ENCODE measurements around the gene CDC42SE2.
"Not testable (repeated sequence)": the region's sequence is repeated elsewhere in the genome, so short reads cannot be mapped to it uniquely, and the experiment has no call there.

The CDC42SE2 gene

GRCh38 chr5:131357739-131358561, 94.1 kb downstream of the CDC42SE2 start:
- in situ Hi-C loops (cut with HindIII; ENCODE audit: low sequenced_read_pairs) = no loop called here

- in situ Hi-C loops (cut with HindIII; ENCODE audit: low sequenced_read_pairs) = no loop called here
Measured at GRCh38 chr5:131361677-131362315, 97.9 kb downstream of the CDC42SE2 start.

- in situ Hi-C loops (cut with HindIII; ENCODE audit: low sequenced_read_pairs) = no loop called here
Measured at GRCh38 chr5:131363811-131364506, 100.1 kb downstream of the CDC42SE2 start.

- in situ Hi-C loops (cut with HindIII; ENCODE audit: low sequenced_read_pairs) = no loop called here
Measured at GRCh38 chr5:131364507-131365050, 100.7 kb downstream of the CDC42SE2 start.

- in situ Hi-C loops (cut with HindIII; ENCODE audit: low sequenced_read_pairs) = no loop called here
Measured at GRCh38 chr5:131366428-131366827, 102.6 kb downstream of the CDC42SE2 start.

- in situ Hi-C loops (cut with HindIII; ENCODE audit: low sequenced_read_pairs) = no loop called here
Measured at GRCh38 chr5:131367219-131367860, 103.5 kb downstream of the CDC42SE2 start.

GRCh38 chr5:131368866-131369265, 105.0 kb downstream of the CDC42SE2 start:
- in situ Hi-C loops (cut with HindIII; ENCODE audit: low sequenced_read_pairs) = no loop called here

GRCh38 chr5:131369558-131369957, 105.7 kb downstream of the CDC42SE2 start:
- in situ Hi-C loops (cut with HindIII; ENCODE audit: low sequenced_read_pairs) = no loop called here

GRCh38 chr5:131371835-131372234, 108.0 kb downstream of the CDC42SE2 start:
- in situ Hi-C loops (cut with HindIII; ENCODE audit: low sequenced_read_pairs) = no loop called here

- in situ Hi-C loops (cut with HindIII; ENCODE audit: low sequenced_read_pairs) = no loop called here
Measured at GRCh38 chr5:131373265-131373664, 109.4 kb downstream of the CDC42SE2 start.

GRCh38 chr5:131375351-131375750, 111.5 kb downstream of the CDC42SE2 start:
- in situ Hi-C loops (cut with HindIII; ENCODE audit: low sequenced_read_pairs) = no loop called here

- in situ Hi-C loops (cut with HindIII; ENCODE audit: low sequenced_read_pairs) = no loop called here
Measured at GRCh38 chr5:131377346-131377745, 113.5 kb downstream of the CDC42SE2 start.

GRCh38 chr5:131377785-131378325, 114.0 kb downstream of the CDC42SE2 start:
- in situ Hi-C loops (cut with HindIII; ENCODE audit: low sequenced_read_pairs) = no loop called here

- in situ Hi-C loops (cut with HindIII; ENCODE audit: low sequenced_read_pairs) = no loop called here
Measured at GRCh38 chr5:131378721-131379541, 115.1 kb downstream of the CDC42SE2 start.

GRCh38 chr5:131379723-131380122, 115.9 kb downstream of the CDC42SE2 start:
- in situ Hi-C loops (cut with HindIII; ENCODE audit: low sequenced_read_pairs) = no loop called here

- in situ Hi-C loops (cut with HindIII; ENCODE audit: low sequenced_read_pairs) = not testable (repeated sequence)
Measured at GRCh38 chr5:131380238-131380637, 116.4 kb downstream of the CDC42SE2 start.

- in situ Hi-C loops (cut with HindIII; ENCODE audit: low sequenced_read_pairs) = no loop called here
Measured at GRCh38 chr5:131381021-131381420, 117.2 kb downstream of the CDC42SE2 start.

GRCh38 chr5:131381777-131382176, 117.9 kb downstream of the CDC42SE2 start:
- in situ Hi-C loops (cut with HindIII; ENCODE audit: low sequenced_read_pairs) = no loop called here

- in situ Hi-C loops (cut with HindIII; ENCODE audit: low sequenced_read_pairs) = no loop called here
Measured at GRCh38 chr5:131382407-131383395, 118.8 kb downstream of the CDC42SE2 start.
